ENCODE measurements around the gene C2orf81.

C2orf81 gene

DNA sequence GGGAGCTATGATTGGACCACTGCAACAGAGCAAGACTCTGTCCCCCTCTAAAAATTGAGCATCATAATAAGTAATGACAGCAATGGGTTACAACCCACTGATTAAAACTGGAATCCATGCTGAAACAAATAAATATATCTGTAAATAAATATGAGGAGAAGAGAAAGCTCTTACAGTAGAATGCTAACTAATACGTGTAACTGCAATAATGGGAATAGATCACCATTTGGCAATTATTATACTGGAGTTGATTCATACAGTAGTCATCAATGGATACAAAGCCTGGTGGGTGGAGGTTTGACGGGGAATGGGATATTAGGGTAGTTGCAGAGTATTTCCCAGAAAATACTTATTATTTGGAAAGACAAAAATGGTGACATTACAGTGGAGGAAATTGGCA, 27.4 kb upstream of the C2orf81 start:
- no peak overlapping the region for H3K27ac ChIP-seq
- no peak for TF ChIP-seq ZFX (IDR thresholded peaks at IDR 0.05; ENCODE audit: borderline replicate concordance)
- TF ChIP-seq, protein P1, sequence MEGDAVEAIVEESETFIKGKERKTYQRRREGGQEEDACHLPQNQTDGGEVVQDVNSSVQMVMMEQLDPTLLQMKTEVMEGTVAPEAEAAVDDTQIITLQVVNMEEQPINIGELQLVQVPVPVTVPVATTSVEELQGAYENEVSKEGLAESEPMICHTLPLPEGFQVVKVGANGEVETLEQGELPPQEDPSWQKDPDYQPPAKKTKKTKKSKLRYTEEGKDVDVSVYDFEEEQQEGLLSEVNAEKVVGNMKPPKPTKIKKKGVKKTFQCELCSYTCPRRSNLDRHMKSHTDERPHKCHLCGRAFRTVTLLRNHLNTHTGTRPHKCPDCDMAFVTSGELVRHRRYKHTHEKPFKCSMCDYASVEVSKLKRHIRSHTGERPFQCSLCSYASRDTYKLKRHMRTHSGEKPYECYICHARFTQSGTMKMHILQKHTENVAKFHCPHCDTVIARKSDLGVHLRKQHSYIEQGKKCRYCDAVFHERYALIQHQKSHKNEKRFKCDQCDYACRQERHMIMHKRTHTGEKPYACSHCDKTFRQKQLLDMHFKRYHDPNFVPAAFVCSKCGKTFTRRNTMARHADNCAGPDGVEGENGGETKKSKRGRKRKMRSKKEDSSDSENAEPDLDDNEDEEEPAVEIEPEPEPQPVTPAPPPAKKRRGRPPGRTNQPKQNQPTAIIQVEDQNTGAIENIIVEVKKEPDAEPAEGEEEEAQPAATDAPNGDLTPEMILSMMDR (IDR thresholded peaks at IDR 0.05), result no peak

DNA sequence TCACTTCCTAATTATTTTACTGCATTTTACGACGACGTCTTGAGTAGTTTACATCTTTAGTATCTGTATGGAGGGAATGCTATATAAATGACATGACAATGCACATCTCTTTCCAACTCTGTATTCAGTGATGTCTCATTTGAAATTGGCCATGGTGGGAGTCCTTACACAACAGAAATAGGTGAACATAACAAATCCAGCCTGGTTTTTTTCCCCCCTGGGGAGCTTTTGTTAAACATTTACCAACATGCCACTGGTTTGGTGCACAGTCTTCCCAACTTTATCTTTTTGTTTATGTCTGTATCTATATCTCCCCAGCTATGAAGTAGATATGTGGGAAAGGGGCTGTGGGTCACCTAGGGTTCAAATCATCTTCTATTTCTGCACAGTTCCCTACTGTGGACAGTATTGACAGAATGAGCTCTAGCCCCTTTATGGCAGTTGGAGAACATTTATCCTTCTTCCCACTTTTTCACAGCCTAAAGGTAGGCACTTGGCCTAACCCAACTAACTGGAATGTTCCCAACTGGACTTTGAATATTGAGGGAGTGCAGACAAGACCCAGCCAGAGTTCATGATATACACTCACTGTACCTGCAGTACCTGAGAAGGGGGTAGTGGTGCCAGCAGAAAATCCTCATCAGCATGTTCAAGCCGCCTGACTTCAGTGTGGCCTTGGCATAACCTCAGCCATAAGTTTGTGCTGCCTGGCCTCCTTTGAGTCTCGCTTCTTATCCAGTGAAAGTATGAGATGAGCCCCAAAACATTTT, 26.0 kb upstream of the C2orf81 start:
- H3K27ac ChIP-seq, result no peak overlapping the region

DNA sequence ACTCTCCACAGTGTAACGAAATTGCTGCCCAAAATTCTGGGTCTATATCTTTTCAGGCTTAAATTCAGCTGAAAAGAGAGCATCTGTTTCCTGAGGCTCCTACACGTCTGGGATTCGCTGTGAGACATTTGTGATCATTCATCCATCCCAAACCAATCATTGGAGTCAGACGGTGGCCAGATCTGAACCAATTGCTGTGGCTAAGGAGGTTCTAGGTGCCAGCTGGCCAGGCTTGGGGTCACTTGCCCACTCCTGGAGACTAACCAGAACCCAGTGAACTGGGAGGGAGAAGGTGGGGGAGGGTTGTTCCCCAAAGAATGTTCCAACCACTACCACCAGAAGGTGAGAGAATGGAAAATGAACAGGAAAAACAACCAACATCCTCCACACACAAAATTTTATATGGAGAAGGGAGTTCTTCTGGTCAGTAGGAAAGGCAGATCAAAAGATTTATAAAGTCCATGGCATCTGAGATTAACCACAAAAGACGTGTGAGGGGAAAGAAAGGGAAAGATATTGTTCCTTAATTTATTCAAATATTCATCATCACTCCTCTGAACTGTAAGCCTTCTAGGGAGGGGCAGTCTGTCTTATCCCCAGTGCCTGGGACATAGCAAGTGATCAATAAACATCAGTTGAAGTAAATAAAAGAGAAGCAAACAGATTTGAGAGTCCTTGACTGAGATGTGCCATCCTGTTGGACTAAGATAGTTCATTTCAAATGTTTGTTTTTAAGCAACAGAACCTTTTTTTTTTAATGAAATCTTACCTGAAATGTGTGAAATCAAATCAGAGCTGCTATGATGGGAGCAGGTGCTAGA, 23.3 kb upstream of the C2orf81 start:
- H3K27ac ChIP-seq, result no peak overlapping the region
- TF ChIP-seq, protein P1 (IDR thresholded peaks at IDR 0.05), result no peak
- no peak for TF ChIP-seq ZFX (IDR thresholded peaks at IDR 0.05; ENCODE audit: borderline replicate concordance)

More for the DNA sequence above, 26.0 kb upstream of the C2orf81 start:
- no peak for TF ChIP-seq ZFX (IDR thresholded peaks at IDR 0.05; ENCODE audit: borderline replicate concordance)
- TF ChIP-seq, protein P1 (IDR thresholded peaks at IDR 0.05), result no peak

DNA sequence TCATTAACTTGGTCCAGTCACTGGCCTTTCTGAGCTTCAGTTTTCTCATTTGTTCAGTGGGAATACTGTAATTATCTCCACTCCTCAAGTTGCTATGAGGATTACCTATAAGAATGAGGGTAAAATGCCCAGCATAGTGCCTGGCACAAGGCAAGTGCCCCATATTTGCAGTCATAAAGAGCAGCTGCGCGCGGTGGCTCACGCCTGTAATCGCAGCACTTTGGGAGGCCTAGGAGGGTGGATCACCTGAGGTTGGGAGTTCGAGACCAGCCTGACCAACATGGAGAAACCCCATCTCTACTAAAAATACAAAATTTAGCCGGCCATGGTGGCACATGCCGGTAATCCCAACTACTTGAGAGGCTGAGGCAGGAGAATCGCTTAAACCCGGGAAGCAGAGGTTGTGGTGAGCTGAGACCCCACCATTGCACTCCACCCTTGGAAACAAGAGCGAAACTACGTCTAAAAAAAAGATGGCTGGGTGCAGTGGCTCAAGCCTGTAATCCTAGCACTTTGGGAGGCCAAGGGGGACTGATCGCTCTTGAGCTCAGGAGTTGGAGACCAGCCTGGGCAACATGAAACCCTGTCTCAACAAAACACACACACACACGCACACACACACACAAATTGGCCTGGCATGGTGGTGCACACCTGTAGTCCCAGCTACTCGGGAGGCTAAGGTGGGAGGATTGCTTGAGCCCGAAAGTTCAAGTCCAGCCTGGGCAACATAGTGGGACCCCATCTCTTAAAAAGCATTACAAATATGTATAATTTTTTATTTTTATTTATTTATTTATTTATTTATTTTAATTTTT, 21.3 kb upstream of the C2orf81 start:
- peak overlapping the region; percentile 97 for H3K27ac ChIP-seq

DNA sequence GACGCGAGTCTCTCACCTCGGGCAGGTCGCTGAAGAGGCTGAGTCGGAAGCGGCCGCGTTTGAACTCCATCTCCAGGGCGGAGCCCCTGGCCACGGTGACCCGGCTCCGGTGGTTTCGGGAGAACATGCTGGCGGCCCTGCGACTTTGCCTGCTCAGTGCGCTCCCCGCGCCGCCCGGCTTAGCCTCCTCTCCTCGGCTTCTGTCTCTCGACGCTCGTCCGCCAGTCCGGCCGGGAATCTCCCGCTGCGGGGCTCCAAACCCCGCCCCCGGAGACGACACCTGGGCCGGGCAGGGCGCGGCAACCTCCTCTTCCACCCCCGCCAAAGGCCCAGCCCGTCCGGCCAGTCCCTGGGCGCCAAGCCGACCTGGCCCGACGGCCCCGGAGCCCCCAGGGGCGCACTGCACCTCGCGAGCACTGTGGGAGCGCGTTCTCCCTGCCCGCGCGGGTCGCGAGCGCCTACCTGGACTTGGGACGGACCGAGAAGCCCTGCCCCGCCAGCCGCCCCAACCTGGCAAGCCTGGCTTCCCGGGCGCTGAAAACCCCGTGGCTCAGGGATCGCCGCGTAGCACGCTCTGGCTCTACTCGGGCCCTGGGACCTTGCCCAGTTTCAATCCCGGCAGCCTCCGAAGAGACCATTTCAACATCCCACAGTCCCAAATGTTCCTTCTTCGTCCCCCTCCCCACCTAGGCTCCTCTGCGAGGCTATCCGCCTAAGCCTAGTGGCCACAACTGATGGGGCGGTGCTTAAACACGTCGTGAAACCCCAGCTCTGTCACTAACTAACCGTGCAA, 20.5 kb upstream of the C2orf81 start, which contains the start of gene RTKN:
Gene RTKN (minus strand): TSS at position 248 of the 793 bp plus-strand sequence. CDS start 121 bp downstream, at position 127.
- H3K27ac ChIP-seq, result peak within 1 kb of the TSS; percentile 97
- TF ChIP-seq ZFX (IDR thresholded peaks at IDR 0.05; ENCODE audit: borderline replicate concordance), result no peak
- TF ChIP-seq, protein P1 (IDR thresholded peaks at IDR 0.05), result no peak

DNA sequence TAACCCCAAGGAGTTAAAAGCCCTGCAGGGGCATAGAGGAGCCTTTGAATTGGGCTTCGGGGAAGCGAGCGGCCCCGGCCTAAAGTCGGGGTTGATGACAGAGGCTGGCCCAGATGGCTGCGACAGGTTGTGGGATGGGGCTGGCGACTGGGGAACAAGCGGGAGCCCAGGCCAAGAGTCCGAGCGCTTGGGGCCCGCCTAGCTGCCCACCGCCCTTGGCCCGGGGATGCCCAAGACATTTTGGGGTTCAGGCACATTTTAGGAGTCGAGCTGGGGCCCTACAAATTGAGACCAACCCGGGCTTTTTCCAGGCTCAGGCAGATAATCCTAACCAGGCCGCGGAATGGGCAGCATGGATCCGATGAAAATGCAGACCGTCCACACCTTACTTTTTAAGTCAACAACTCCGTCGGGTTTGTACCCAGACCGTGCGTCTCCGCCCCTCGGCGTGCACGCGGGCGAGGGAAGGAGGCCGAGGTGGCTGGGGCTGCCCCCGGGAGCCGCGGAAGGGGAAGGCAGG, 19.8 kb upstream of the C2orf81 start:
- no peak for TF ChIP-seq ZFX (IDR thresholded peaks at IDR 0.05; ENCODE audit: borderline replicate concordance)
- TF ChIP-seq, protein P1 (IDR thresholded peaks at IDR 0.05), result no peak
- H3K27ac ChIP-seq, result peak overlapping the region; percentile 97

Measured in 22Rv1 (cell line).